IPS DF 4.7 (cell line): ENCODE data around the gene SNTG2.
A peak's percentile ranks its signal among the peaks of the same experiment; 100 is the strongest.
"Not testable (repeated sequence)": the region's sequence is repeated elsewhere in the genome, so short reads cannot be mapped to it uniquely, and the experiment has no call there.

Experiments used
- DNase-seq: peaks from one replicate; pipeline ENCODE4 v3.0.0-alpha.2; 2013; ENCODE audit warnings: low spot score; ENCODE audit errors: extremely low read depth

Gene SNTG2

GRCh38 chr2:1088940-1089339 is 138.3 kb downstream of the SNTG2 start:
- DNase-seq, result no peak

- no peak for DNase-seq
Observed at GRCh38 chr2:1091895-1092585, 141.4 kb downstream of the SNTG2 start.

- DNase-seq, result not testable (repeated sequence)
Observed at GRCh38 chr2:1093668-1094067, 143.0 kb downstream of the SNTG2 start.

GRCh38 chr2:1097101-1097500 is 146.5 kb downstream of the SNTG2 start:
- no peak for DNase-seq

GRCh38 chr2:1099418-1099817 is 148.8 kb downstream of the SNTG2 start:
- no peak for DNase-seq

- DNase-seq, result no peak
Observed at GRCh38 chr2:1101011-1101782, 150.5 kb downstream of the SNTG2 start.

- DNase-seq, result no peak
Observed at GRCh38 chr2:1101982-1102590, 151.4 kb downstream of the SNTG2 start.

GRCh38 chr2:1104364-1104763 is 153.7 kb downstream of the SNTG2 start:
- DNase-seq, result no peak

- DNase-seq, result not testable (repeated sequence)
Observed at GRCh38 chr2:1106344-1106743, 155.7 kb downstream of the SNTG2 start.

GRCh38 chr2:1115843-1116539 is 165.3 kb downstream of the SNTG2 start:
- no peak for DNase-seq

- DNase-seq, result no peak
Observed at GRCh38 chr2:1117569-1117968, 166.9 kb downstream of the SNTG2 start.

- DNase-seq, result no peak
Observed at GRCh38 chr2:1125217-1125616, 174.6 kb downstream of the SNTG2 start.

- DNase-seq, result no peak
Observed at GRCh38 chr2:1125633-1126370, 175.2 kb downstream of the SNTG2 start.

GRCh38 chr2:1129982-1130381 is 179.3 kb downstream of the SNTG2 start:
- no peak for DNase-seq

GRCh38 chr2:1130922-1131321 is 180.3 kb downstream of the SNTG2 start:
- no peak for DNase-seq

- DNase-seq, result no peak
Observed at GRCh38 chr2:1132328-1132969, 181.8 kb downstream of the SNTG2 start.

- not testable (repeated sequence) for DNase-seq
Observed at GRCh38 chr2:1133896-1134295, 183.2 kb downstream of the SNTG2 start.

GRCh38 chr2:1134629-1135028 is 184.0 kb downstream of the SNTG2 start:
- DNase-seq, result no peak

GRCh38 chr2:1136067-1136466 is 185.4 kb downstream of the SNTG2 start:
- peak; percentile 7 for DNase-seq

GRCh38 chr2:1136846-1137245 is 186.2 kb downstream of the SNTG2 start:
- no peak for DNase-seq

GRCh38 chr2:1137264-1137663 is 186.6 kb downstream of the SNTG2 start:
- DNase-seq, result no peak
